Thoracic aorta (tissue), 2 donors: ENCODE data around the gene OR4K17. TPM values are rescaled to one million over a fixed set of nuclear protein-coding genes. Genes with fewer than 3 reads are reported as not detected.
"Not testable (repeated sequence)": the region's sequence is repeated elsewhere in the genome, so short reads cannot be mapped to it uniquely, and the experiment has no call there.

Experiments used
- ATAC-seq: fragments of 150-250 bp; one replicate; pipeline ENCODE4 v1.8.0; 2017; ENCODE audit warnings: low read depth; ENCODE audit not compliant: insufficient number of reproducible peaks, low FRiP score
- DNase-seq: peaks from one replicate; pipeline ENCODE4 v3.0.0-alpha.2; 2020; ENCODE audit warnings: low spot score
- H3K27ac ChIP-seq, 2 donors: fragments of 200-600 bp; sonication (generic); 1 replicate in 1 of 2; 2 replicates in 1 of 2; pipeline ENCODE4 v1.5.1; 2016; ENCODE audit warnings: mild to moderate bottlenecking in 2 of 2, moderate library complexity in 2 of 2
- H3K27me3 ChIP-seq: fragments of 200-600 bp; sonication (generic); replicated peaks from 2 replicates; pipeline ENCODE4 v1.6.0; 2016; ENCODE audit warnings: mild to moderate bottlenecking; ENCODE audit not compliant: insufficient read depth
- H3K36me3 ChIP-seq: fragments of 200-600 bp; sonication (generic); one replicate; pipeline ENCODE4 v1.5.1; 2016
- H3K4me1 ChIP-seq, 2 donors: fragments of 200-600 bp; sonication (generic); 1 replicate in 1 of 2; 2 replicates in 1 of 2; pipeline versions ENCODE4 v1.5.1 to v1.6.0; 2016; ENCODE audit warnings: low read depth in 2 of 2, mild to moderate bottlenecking in 1 of 2; ENCODE audit not compliant: control insufficient read depth in 1 of 2
- H3K4me3 ChIP-seq: fragments of 200-600 bp; sonication (generic); 2 replicates; pipeline ENCODE4 v1.5.1; 2016; ENCODE audit warnings: mild to moderate bottlenecking
- H3K9me3 ChIP-seq: fragments of 200-600 bp; sonication (generic); 2 replicates; pipeline ENCODE4 v1.5.1; 2016
- CTCF ChIP-seq: fragments of 200-600 bp; sonication (generic); IDR thresholded peaks from one replicate; pipeline ENCODE4 v1.5.1; 2019; ENCODE audit warnings: antibody characterized with exemption
- total RNA-seq, 2 donors: library from RNA; depleted of rRNA; stranded (reverse); fragments of >200 nt; gene quantifications; one replicate each; pipeline versions ENCODE4 v1.1.0 to v1.2.3, GENCODE V29; 2016

Gene OR4K17
- total RNA-seq, 2 donors from 2014 or later, result not detected

GRCh38 chr14:20164462-20164861 lies 53.9 kb downstream of the OR4K17 start:
- DNase-seq, result no peak
- peaks cover 5% of the 10 kb centered on the region for H3K9me3 ChIP-seq
- no peak for TF ChIP-seq CTCF
- H3K27ac ChIP-seq, result no peak overlapping the region
- H3K27me3 ChIP-seq, result no peaks in the 10 kb centered on the region
- no peaks in the 10 kb centered on the region for H3K36me3 ChIP-seq
- no peak for ATAC-seq
- no peaks in the 10 kb centered on the region for H3K4me1 ChIP-seq
- H3K4me3 ChIP-seq, result no peak overlapping the region

DNA sequence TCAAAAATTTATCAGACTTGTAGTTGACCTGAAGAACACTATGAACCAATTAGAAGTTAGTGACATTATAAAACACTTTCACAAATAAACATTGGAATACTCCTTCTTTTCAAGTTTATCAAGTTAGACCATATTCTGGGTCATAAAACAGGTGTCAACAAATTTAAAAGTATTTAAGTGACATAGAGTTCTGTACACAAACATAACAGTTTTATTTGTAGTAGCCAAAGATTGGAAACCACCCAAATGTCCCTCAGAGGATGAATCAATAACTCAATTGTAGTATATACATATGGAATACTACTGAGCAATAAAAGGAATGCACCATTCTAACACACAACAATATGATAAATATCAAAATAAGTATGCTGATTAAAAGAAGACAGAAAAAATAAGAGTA lies 56.6 kb downstream of the OR4K17 start:
- no peak overlapping the region for H3K27ac ChIP-seq
- no peaks in the 10 kb centered on the region for H3K4me1 ChIP-seq
- H3K36me3 ChIP-seq, result no peaks in the 10 kb centered on the region
- no peaks in the 10 kb centered on the region for H3K27me3 ChIP-seq
- ATAC-seq, result no peak
- peaks cover 5% of the 10 kb centered on the region for H3K9me3 ChIP-seq
- DNase-seq, result no peak
- TF ChIP-seq CTCF, result no peak
- H3K4me3 ChIP-seq, result no peak overlapping the region

DNA sequence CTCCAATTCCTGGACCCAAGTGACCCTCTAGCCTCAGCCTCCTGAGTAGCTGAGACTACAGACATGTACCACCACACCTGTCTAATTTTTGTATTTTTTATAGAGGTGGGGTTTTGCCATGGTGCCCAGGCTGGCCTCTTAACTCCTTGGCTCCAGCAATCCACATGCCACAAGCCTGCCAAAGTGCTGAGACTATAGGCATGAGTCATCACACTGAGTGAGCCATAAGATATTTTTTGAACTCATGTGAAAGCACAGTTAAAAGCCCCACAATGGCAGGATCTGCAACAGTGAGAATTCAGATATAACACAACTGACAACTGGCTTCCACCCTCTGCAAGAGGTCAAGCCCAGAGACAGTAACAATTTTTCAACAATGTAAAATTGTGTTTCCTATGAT lies 59.3 kb downstream of the OR4K17 start:
- H3K4me1 ChIP-seq, H3K27ac ChIP-seq, ATAC-seq, H3K27me3 ChIP-seq, DNase-seq, H3K9me3 ChIP-seq, H3K4me3 ChIP-seq, H3K36me3 ChIP-seq: not testable (repeated sequence)

Other genes with a start within 250 kb of the OR4K17 start
- not detected for gene OR4K2, start 235.6 kb upstream of the OR4K17 start, total RNA-seq
- gene OR4K5, start 190.1 kb upstream of the OR4K17 start, total RNA-seq, result not detected
- gene OR4K1, start 179.8 kb upstream of the OR4K17 start, total RNA-seq, result not detected
- not detected for gene OR4K15, start 135.1 kb upstream of the OR4K17 start, total RNA-seq
- gene OR4Q2, start 108.6 kb upstream of the OR4K17 start, total RNA-seq, result not detected
- not detected for gene OR4K14, start 91.4 kb upstream of the OR4K17 start, total RNA-seq
- not detected for gene OR4K13, start 74.7 kb upstream of the OR4K17 start, total RNA-seq
- not detected for gene OR4L1, start 50.7 kb upstream of the OR4K17 start, total RNA-seq
- gene OR4N5, start 28.1 kb downstream of the OR4K17 start, total RNA-seq, result not detected
- gene OR11G2, start 80.2 kb downstream of the OR4K17 start, total RNA-seq, result not detected
- gene OR11H6, start 113.0 kb downstream of the OR4K17 start, total RNA-seq, result not detected
- not detected for gene OR11H7, start 118.2 kb downstream of the OR4K17 start, total RNA-seq
- gene OR11H4, start 128.5 kb downstream of the OR4K17 start, total RNA-seq, result not detected
- 10 to 100 TPM; 10.2 to 10.4 TPM for gene TTC5, start 195.2 kb downstream of the OR4K17 start, total RNA-seq
- 10 to 100 TPM; 47.7 to 60.3 TPM for gene CCNB1IP1, start 222.5 kb downstream of the OR4K17 start, total RNA-seq
- 1 to 10 TPM; 3.9 to 5.8 TPM for gene PARP2, start 232.9 kb downstream of the OR4K17 start, total RNA-seq